ENCODE results near the gene HOXB7. TPM values are rescaled to one million over a fixed set of nuclear protein-coding genes. Genes with fewer than 3 reads are reported as not detected.

HOXB7 gene
- total RNA-seq, 2 experiments from 2014 or later = 0.29 TPM; not detected in 1

- Mint-ChIP-seq H3K27me3 (ENCODE audit: low read depth) (peaks cover 93% of the 10 kb centered on the region), H3K9me3 (no peaks in the 10 kb centered on the region), H3K4me1 (ENCODE audit: low read depth) (peaks cover 26% of the 10 kb centered on the region), H3K27ac (no peak overlapping the region), H3K36me3 (ENCODE audit: low read depth) (no peaks in the 10 kb centered on the region), H3K4me3 (no peak overlapping the region)
- no peak for DNase-seq
- CTCF ChIA-PET = interaction anchor here (0.6 to 3.2 kb wide), 12 partner anchors 25 to 255 kb away, joined by 3 to 14 read pairs (median 4); no protein-coding TSS in a partner anchor
- intact Hi-C loops (cut with micrococcal nuclease) = no loop called here
Measured at GRCh38 chr17:48588528-48588927, 22.3 kb downstream of the HOXB7 start.

- peaks cover 25% of the 10 kb centered on the region for H3K4me1 Mint-ChIP-seq (ENCODE audit: low read depth)
- no peaks in the 10 kb centered on the region for H3K9me3 Mint-ChIP-seq
- no peak overlapping the region for H3K27ac Mint-ChIP-seq
- H3K4me3 Mint-ChIP-seq = no peak overlapping the region
- DNase-seq = no peak
- CTCF ChIA-PET = interaction anchor here (0.6 to 3.2 kb wide), 14 partner anchors 13 to 328 kb away, joined by 3 to 14 read pairs (median 5); no protein-coding TSS in a partner anchor
- H3K36me3 Mint-ChIP-seq (ENCODE audit: low read depth) = no peaks in the 10 kb centered on the region
- intact Hi-C loops (cut with micrococcal nuclease) = no loop called here
- peaks cover 92% of the 10 kb centered on the region for H3K27me3 Mint-ChIP-seq (ENCODE audit: low read depth)
Measured at GRCh38 chr17:48588074-48588415, 22.8 kb downstream of the HOXB7 start.

- intact Hi-C loops (cut with micrococcal nuclease) = no loop called here
- Mint-ChIP-seq H3K4me3 (no peak overlapping the region), H3K27me3 (ENCODE audit: low read depth) (peaks cover 92% of the 10 kb centered on the region), H3K4me1 (ENCODE audit: low read depth) (peaks cover 25% of the 10 kb centered on the region), H3K9me3 (no peaks in the 10 kb centered on the region), H3K27ac (no peak overlapping the region), H3K36me3 (ENCODE audit: low read depth) (no peaks in the 10 kb centered on the region)
- CTCF ChIA-PET = interaction anchor here (0.6 to 3.2 kb wide), 15 partner anchors 14 to 328 kb away, joined by 3 to 14 read pairs (median 5); no protein-coding TSS in a partner anchor
- no peak for DNase-seq
Measured at GRCh38 chr17:48587276-48588073, 23.3 kb downstream of the HOXB7 start.

GRCh38 chr17:48586355-48587258, 24.2 kb downstream of the HOXB7 start:
- intact Hi-C loops (cut with micrococcal nuclease) = no loop called here
- peak; percentile 36 for DNase-seq
- H3K27me3 Mint-ChIP-seq (ENCODE audit: low read depth) = peaks cover 92% of the 10 kb centered on the region
- peak overlapping the region; percentile 83 for H3K4me3 Mint-ChIP-seq
- CTCF ChIA-PET = interaction anchor here (0.7 to 3.2 kb wide), 9 partner anchors 15 to 327 kb away, joined by 3 to 14 read pairs (median 6); no protein-coding TSS in a partner anchor
- no peaks in the 10 kb centered on the region for H3K9me3 Mint-ChIP-seq
- H3K4me1 Mint-ChIP-seq (ENCODE audit: low read depth) = peaks cover 27% of the 10 kb centered on the region
- no peaks in the 10 kb centered on the region for H3K36me3 Mint-ChIP-seq (ENCODE audit: low read depth)
- H3K27ac Mint-ChIP-seq = no peak overlapping the region

DNA sequence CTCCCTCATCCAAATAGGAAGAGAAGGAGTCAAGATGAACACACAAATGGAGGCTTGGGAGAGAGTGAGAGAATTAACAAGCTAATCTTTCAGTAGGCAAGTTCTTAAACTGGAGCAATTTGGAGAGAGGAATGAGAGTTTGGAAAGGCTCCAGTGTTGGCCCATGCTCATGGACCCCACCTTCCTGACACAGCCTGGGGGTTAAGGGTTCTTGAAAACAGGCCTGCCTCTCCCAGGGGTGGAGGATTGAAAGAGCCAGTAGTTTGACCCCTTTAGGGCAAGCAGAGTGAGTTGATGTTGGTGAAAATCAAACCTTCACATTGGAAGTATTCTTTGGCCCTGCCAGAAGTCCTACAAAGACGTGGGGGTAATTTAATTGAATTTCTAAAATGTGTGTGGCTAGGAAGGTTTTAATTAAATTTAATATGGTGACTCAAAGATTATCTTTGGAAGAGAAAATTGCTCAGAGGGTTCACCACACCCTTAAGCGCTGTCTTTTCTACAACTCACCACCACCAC, 26.5 kb downstream of the HOXB7 start:
- Mint-ChIP-seq H3K36me3 (ENCODE audit: low read depth) (no peaks in the 10 kb centered on the region), H3K4me1 (ENCODE audit: low read depth) (peaks cover 43% of the 10 kb centered on the region), H3K4me3 (no peak overlapping the region), H3K27ac (no peak overlapping the region), H3K9me3 (no peaks in the 10 kb centered on the region), H3K27me3 (ENCODE audit: low read depth) (peaks cover 89% of the 10 kb centered on the region)
- CTCF ChIA-PET = interaction anchor here (1.0 to 1.6 kb wide), 2 partner anchors 248 to 250 kb away, joined by 5 to 6 read pairs; no protein-coding TSS in a partner anchor
- intact Hi-C loops (cut with micrococcal nuclease) = no loop called here
- DNase-seq = no peak

DNA sequence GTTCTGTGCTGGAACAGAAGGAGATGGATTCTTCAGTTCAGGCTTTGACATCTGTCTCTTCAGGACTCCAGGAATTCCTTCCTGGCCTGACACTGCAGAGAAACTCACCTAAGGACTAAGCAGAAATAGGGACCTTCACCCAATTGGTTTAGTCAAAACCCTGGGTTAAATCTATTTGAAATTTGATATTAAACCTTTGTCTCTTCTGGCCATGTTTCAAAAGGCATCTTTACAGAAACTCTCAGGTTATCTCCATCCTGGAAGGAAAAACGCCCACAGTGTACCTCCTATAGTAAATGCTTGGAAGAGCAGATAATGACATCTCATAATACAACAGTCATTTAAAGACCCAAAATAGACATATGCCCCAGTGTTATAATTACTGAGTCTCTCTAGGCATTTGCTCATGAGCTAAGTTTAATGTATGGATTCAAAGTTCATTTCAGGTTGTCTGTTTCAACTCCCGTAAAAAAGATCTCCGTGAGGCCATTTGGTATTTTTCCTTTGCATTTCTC, 27.1 kb downstream of the HOXB7 start:
- intact Hi-C loops (cut with micrococcal nuclease) = no loop called here

DNA sequence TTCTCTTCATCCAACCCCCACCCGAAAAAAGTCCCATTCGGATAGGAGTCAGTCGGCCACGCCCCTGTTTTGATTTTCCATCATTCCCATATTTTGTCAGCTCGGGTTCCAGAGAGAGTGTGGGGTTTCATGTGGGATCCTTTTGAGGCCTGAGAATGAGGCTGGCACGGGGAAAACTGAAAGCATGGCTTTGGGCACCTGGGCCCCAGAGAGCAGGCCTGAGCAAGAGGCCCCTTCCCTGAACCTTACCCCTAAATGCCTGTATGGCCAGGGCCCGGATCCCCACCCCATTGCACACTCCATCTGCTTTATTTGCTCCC, 28.1 kb downstream of the HOXB7 start:
- Mint-ChIP-seq H3K4me1 (ENCODE audit: low read depth) (peaks cover 50% of the 10 kb centered on the region), H3K9me3 (no peaks in the 10 kb centered on the region), H3K27me3 (ENCODE audit: low read depth) (peaks cover 81% of the 10 kb centered on the region), H3K36me3 (ENCODE audit: low read depth) (no peaks in the 10 kb centered on the region), H3K27ac (no peak overlapping the region), H3K4me3 (peak overlapping the region; percentile 46)
- no peak for DNase-seq
- CTCF ChIA-PET = interaction anchor here (0.7 to 1.2 kb wide), 6 partner anchors 12 to 527 kb away, joined by 3 read pairs; no protein-coding TSS in a partner anchor
- intact Hi-C loops (cut with micrococcal nuclease) = no loop called here

More for the DNA sequence above, 27.1 kb downstream of the HOXB7 start:
- Mint-ChIP-seq H3K27ac (no peak overlapping the region), H3K36me3 (ENCODE audit: low read depth) (no peaks in the 10 kb centered on the region), H3K9me3 (no peaks in the 10 kb centered on the region), H3K27me3 (ENCODE audit: low read depth) (peaks cover 89% of the 10 kb centered on the region), H3K4me3 (no peak overlapping the region), H3K4me1 (ENCODE audit: low read depth) (peaks cover 48% of the 10 kb centered on the region)
- CTCF ChIA-PET = interaction anchor here (0.8 to 1.6 kb wide), 3 partner anchors 247 to 250 kb away, joined by 3 to 6 read pairs (median 5); no protein-coding TSS in a partner anchor
- no peak for DNase-seq

DNA sequence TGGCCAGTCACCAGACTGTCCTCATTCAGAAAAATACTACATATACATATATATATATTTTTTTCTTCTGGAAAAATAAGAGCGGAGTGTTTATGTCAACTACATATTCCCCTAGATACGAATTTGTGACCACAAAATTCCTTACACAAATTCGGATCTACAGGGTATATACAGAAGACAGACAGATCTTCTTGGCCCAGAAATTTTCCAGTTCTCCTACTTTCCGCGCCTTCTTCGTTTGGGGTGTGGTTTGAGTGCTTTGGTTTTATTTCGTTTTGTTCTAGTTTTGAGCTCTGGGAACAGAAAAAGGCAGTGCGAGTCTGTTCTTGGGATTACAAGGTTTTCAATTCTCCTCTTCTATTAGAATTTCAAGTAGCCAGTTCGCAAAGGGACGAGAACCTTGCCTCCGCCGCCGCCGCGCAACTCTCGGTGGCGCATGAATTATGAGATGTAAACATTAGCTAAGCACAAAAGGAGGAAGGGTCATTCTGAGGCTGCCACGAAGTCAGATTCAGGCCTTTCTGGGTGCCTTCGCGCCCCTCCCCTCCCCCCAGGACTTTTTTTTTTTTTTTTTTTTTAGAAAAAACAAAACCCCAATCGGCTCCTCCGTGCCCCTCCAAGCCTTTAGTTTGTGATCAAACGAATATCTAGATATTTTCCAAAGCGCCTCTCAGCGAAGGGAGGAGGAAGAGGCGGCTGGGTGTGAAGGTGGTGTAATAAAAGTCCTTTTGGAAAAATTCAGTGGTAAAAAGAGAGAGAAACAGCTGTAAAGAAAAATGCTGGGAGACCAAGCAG, 30.9 kb downstream of the HOXB7 start:
- H3K4me1 Mint-ChIP-seq (ENCODE audit: low read depth) = peaks cover 48% of the 10 kb centered on the region
- CTCF ChIA-PET = interaction anchor here (0.7 to 1.0 kb wide), 2 partner anchors 36 to 239 kb away, joined by 3 to 4 read pairs; no protein-coding TSS in a partner anchor
- H3K27me3 Mint-ChIP-seq (ENCODE audit: low read depth) = peaks cover 66% of the 10 kb centered on the region

GRCh38 chr17:48579471-48579759, 31.4 kb downstream of the HOXB7 start:
- Mint-ChIP-seq H3K4me3 (peak overlapping the region; percentile 87), H3K4me1 (ENCODE audit: low read depth) (peaks cover 46% of the 10 kb centered on the region), H3K36me3 (ENCODE audit: low read depth) (no peaks in the 10 kb centered on the region), H3K27me3 (ENCODE audit: low read depth) (peaks cover 64% of the 10 kb centered on the region), H3K9me3 (no peaks in the 10 kb centered on the region), H3K27ac (no peak overlapping the region)
- CTCF ChIA-PET = interaction anchor here (1.0 kb wide), 1 partner anchor 14 kb away, joined by 3 read pairs; the partner anchor contains the start of gene HOXB5
- intact Hi-C loops (cut with micrococcal nuclease) = no loop called here
- DNase-seq = no peak

More for the DNA sequence above, 30.9 kb downstream of the HOXB7 start:
- Mint-ChIP-seq H3K36me3 (ENCODE audit: low read depth) (no peaks in the 10 kb centered on the region), H3K4me3 (peak overlapping the region; percentile 13), H3K27ac (no peak overlapping the region), H3K9me3 (no peaks in the 10 kb centered on the region)
- intact Hi-C loops (cut with micrococcal nuclease) = no loop called here
- no peak for DNase-seq

DNA sequence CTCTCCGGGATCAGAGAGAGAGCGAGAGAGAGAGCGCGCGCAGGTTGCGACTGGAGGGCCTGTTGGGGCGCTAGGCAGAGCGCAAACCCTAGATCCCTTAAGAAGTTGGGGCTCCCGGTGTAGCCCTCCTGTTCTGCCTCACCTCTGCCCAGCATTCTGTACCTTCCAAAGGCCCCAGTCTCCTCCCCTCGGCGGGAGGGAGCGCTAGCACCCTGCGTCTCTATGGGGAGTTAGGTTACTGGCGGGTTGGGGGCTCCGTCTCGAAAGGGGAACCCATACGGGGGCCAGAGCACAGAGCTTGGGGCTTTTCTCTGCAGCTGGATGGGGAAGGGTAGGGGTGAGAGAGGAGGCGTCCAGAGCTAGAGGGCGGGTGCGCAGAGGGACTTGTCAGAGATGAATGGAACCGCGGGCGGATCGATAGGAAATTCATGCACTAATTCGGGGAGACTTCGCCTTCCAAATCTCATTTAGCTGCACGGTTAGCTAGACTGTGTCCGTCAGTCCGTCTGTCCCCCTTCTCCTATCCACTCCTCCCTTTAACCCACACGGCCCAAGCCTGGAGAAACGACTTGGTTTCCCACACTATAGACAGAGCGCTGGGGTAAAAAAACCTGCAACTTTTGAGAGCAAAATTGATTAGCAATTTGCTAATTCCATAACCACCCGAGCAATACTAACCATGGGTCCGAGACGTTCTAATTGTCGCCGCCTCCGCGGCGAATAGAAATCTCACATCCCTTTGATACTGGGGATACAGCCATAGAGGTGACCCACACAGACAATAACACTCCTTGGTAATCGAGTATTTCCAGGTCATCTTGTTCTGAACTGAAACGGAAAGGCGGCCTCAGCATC, 32.0 kb downstream of the HOXB7 start:
- Mint-ChIP-seq H3K4me3 (peak overlapping the region; percentile 87), H3K27me3 (ENCODE audit: low read depth) (peaks cover 58% of the 10 kb centered on the region), H3K27ac (peak overlapping the region; percentile 66), H3K9me3 (no peaks in the 10 kb centered on the region), H3K4me1 (ENCODE audit: low read depth) (peaks cover 46% of the 10 kb centered on the region), H3K36me3 (ENCODE audit: low read depth) (no peaks in the 10 kb centered on the region)
- CTCF ChIA-PET = interaction anchor here (0.9 to 1.0 kb wide), 3 partner anchors 14 to 88 kb away, joined by 3 to 5 read pairs (median 4); partner anchors contain the start of gene HOXB5
- intact Hi-C loops (cut with micrococcal nuclease) = loop anchor here (1.0 kb wide), 1 partner anchor 36 kb away; no protein-coding TSS in a partner anchor
- DNase-seq = peak; percentile 31
